Stomach (tissue), 9 donors: ENCODE data around the gene TDP1. TPM values are rescaled to one million over a fixed set of nuclear protein-coding genes. Genes with fewer than 3 reads are reported as not detected.

ENCODE experiments used
- DNase-seq, 2 donors: peaks; one replicate each; pipeline versions ENCODE4 v3.0.0 to v3.0.0-alpha.2; 2013 to 2019
- H3K27ac ChIP-seq, 5 donors: fragments of 200-600 bp in 4 of 5; sonication (generic) in 4 of 5; one replicate each; pipeline ENCODE4 v1.5.1; 2013 to 2019; ENCODE audit warnings: mild to moderate bottlenecking in 1 of 5, moderate library complexity in 1 of 5
- H3K27me3 ChIP-seq, 3 donors: fragments of 200-600 bp; sonication (generic); one replicate each; pipeline ENCODE4 v1.5.1; 2017 to 2019; ENCODE audit warnings: mixed run types in 1 of 3
- H3K36me3 ChIP-seq, 4 donors: fragments of 200-600 bp; sonication (generic); 1 replicate in 3 of 4; 2 replicates in 1 of 4; pipeline ENCODE4 v1.5.1; 2016 to 2019
- H3K4me1 ChIP-seq, 4 donors: fragments of 200-600 bp; sonication (generic); one replicate each; pipeline ENCODE4 v1.5.1; 2016 to 2019
- H3K4me3 ChIP-seq, 4 donors: fragments of 200-600 bp; sonication (generic) in 3 of 4; one replicate each; pipeline ENCODE4 v1.5.1; 2016 to 2019; ENCODE audit warnings: mild to moderate bottlenecking in 1 of 4
- H3K9me3 ChIP-seq, 4 donors: fragments of 200-600 bp; sonication (generic); one replicate each; pipeline ENCODE4 v1.5.1; 2016 to 2019
- EP300 ChIP-seq: sonication (generic); formaldehyde crosslinking; IDR thresholded peaks from one replicate; pipeline ENCODE4 v1.6.1; 2017; ENCODE audit warnings: antibody characterized with exemption
- POLR2A ChIP-seq, 4 donors: fragments of 450-650 bp; IDR thresholded peaks; one replicate each; pipeline ENCODE4 v1.6.1; 2016; ENCODE audit warnings: antibody characterized with exemption in 4 of 4, control low read depth in 2 of 4, mild to moderate bottlenecking in 1 of 4, moderate library complexity in 1 of 4
- POLR2AphosphoS5 ChIP-seq, 3 donors: sonication (generic); formaldehyde crosslinking; IDR thresholded peaks; one replicate each; pipeline ENCODE4 v1.6.1; 2016; ENCODE audit warnings: antibody characterized with exemption in 3 of 3
- WGBS, 5 donors: extraction: QIAGEN DNeasy Blood & Tissue Kit in 3 of 5; methylation state at CpG; one replicate each; pipeline versions ENCODE4 v1.1.5 to v1.1.7; 2013 to 2018; 5-methylcytosine and 5-hydroxymethylcytosine counted together
- intact Hi-C: fragments of 100-400 bp; cut with DNase I; formaldehyde crosslinking; loops from one replicate; pipeline ENCODE4 v1.15.1; 2023; ENCODE audit warnings: low total_unique reads
- polyA plus RNA-seq, 3 donors: library from polyadenylated mRNA; stranded (reverse); fragments of 200-250 nt; gene quantifications; one replicate each; pipeline ENCODE4 v1.2.3, GENCODE V29; 2013
- total RNA-seq, 5 donors: library from RNA; depleted of rRNA; stranded (reverse); fragments of >200 nt; gene quantifications; one replicate each; pipeline versions ENCODE4 v1.1.0 to v1.2.3, GENCODE V29; 2014 to 2016
- TF ChIP-seq, protein P1 (sequence below), 7 experiments: fragments of 450-650 bp in 4 of 7; fragments of 200-600 bp in 3 of 7; sonication (generic) in 3 of 7; IDR thresholded peaks; one replicate each; pipeline ENCODE4 v1.5.1; 2016 to 2019; ENCODE audit warnings: antibody characterized with exemption in 7 of 7, control low read depth in 2 of 7, mild to moderate bottlenecking in 1 of 7
- donor health status: healthy with polysubstance abuse.
- donor health status: Bipolar disorder and iron deficiency.
- donor health status: healthy.

Gene TDP1
- total and polyA plus RNA-seq, 8 donors: 2.6 to 127 (median 11.8) TPM

DNA sequence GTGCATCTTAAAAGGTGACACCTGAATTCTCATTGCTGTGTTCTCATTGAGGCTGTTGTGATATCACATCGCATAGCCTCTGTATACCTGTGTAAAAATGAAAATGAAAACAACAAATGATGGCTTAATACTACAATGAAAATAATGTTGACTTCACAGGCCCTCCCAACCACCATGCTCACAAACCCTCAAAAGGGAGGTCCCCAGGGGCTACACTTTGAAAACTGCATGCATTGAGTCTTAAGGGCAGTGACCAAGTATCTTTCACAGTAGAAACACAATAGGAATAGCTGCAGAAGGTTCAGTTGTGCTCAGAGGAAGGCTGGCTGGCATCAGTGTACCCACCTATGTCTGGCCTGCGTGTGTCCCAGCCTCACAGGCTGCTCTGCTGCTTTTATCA lies 78.4 kb downstream of the TDP1 start:
- no peak for DNase-seq
- intact Hi-C loops: no loop called here
- Histone ChIP-seq H3K27ac (no peak overlapping the region), H3K9me3 (no peaks in the 10 kb centered on the region), H3K4me1 (no peaks in the 10 kb centered on the region), H3K27me3 (no peaks in the 10 kb centered on the region), H3K4me3 (no peak overlapping the region), H3K36me3 (peaks cover 8 to 75% (median 60%) of the 10 kb centered on the region in 4 donors)
- 91 to 98% (median 97%) methylated on average over 2 of the region's 2 CpGs for WGBS, 5 donors
- TF ChIP-seq POLR2A (IDR thresholded peaks at IDR 0.05): no peak
- no peak for TF ChIP-seq EP300
- TF ChIP-seq POLR2AphosphoS5 (IDR thresholded peaks at IDR 0.05): no peak
- TF ChIP-seq, protein P1, sequence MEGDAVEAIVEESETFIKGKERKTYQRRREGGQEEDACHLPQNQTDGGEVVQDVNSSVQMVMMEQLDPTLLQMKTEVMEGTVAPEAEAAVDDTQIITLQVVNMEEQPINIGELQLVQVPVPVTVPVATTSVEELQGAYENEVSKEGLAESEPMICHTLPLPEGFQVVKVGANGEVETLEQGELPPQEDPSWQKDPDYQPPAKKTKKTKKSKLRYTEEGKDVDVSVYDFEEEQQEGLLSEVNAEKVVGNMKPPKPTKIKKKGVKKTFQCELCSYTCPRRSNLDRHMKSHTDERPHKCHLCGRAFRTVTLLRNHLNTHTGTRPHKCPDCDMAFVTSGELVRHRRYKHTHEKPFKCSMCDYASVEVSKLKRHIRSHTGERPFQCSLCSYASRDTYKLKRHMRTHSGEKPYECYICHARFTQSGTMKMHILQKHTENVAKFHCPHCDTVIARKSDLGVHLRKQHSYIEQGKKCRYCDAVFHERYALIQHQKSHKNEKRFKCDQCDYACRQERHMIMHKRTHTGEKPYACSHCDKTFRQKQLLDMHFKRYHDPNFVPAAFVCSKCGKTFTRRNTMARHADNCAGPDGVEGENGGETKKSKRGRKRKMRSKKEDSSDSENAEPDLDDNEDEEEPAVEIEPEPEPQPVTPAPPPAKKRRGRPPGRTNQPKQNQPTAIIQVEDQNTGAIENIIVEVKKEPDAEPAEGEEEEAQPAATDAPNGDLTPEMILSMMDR (IDR thresholded peaks at IDR 0.05): no peak

DNA sequence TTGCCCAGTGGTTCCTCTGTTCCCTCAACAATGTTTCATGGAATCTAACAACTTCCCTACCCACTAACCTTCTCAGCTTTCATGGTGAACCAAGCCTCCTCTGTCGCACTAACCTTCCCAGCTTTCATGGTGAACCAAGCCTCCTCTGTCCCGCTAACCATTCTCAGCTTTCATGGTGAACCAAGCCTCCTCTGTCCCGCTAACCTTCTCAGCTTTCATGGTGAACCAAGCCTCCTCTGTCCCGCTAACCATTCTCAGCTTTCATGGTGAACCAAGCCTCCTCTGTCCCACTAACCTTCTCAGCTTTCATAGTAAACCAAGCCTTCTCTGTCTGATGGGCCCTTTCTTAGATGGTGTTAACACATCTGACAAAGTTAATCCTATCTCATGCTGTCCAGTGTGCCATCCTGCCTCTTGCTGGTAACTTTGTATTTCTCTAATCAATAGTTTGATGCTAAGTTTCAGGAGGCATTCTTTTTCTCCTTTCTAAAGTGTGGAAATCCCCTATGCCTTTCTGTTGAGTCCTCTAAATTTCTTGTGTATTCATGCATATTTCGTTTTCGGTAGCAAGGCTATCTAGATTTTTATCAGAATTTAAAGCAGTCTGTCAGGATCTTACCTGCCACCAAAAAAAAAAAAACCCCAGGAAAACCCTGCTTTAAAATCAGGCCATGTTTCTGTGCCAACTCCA lies 79.3 kb downstream of the TDP1 start:
- no peaks in the 10 kb centered on the region for H3K4me1 ChIP-seq
- H3K27me3 ChIP-seq: no peaks in the 10 kb centered on the region
- H3K9me3 ChIP-seq: no peaks in the 10 kb centered on the region
- no peak overlapping the region for H3K4me3 ChIP-seq
- H3K36me3 ChIP-seq: peaks cover 8 to 77% (median 59%) of the 10 kb centered on the region in 4 donors
- TF ChIP-seq, protein P1 (IDR thresholded peaks at IDR 0.05): no peak
- TF ChIP-seq POLR2A (IDR thresholded peaks at IDR 0.05) (no peak), POLR2AphosphoS5 (IDR thresholded peaks at IDR 0.05) (no peak), EP300 (no peak)
- intact Hi-C loops: no loop called here
- H3K27ac ChIP-seq: no peak overlapping the region
- 78 to 85% (median 82%) methylated on average over 6 of the region's 6 CpGs for WGBS, 5 donors
- no peak for DNase-seq

DNA sequence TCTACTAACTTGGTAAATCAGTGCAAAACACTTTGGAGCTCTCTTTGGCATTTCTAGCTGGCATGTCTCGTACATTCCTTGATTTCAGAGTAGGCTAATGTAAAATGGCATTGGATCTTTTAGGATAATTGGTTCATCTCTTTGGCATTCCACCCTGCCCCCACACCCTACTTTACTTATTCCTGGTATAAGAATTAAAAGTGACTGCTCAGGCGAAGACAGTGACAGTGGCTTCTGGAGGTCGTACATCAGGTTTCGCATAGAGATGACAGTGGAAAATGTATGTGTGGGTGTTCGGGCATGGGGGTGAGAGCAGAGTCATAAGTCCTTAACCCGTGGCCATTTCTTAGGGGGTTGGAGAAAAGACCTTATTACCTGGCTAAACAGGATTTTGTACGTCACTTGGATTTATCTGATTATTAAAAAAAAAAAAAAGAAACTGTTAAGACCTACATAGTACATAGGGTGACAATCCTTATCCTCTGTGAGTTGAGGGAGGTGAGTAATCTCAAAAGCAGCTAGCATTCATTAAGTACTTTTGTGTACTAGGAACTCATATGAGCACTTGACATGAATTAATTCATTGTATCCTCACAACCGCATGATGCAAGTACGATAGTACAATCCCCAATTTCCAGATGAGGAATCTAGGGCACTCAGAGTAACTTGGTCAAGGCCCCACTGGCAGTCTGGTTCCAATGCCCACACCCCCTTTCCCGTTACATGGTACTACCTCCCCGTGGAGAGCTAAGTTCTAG lies 83.7 kb downstream of the TDP1 start:
- H3K9me3 ChIP-seq: no peaks in the 10 kb centered on the region
- H3K27ac ChIP-seq: no peak overlapping the region
- 92 to 98% (median 96%) methylated on average over 11 of the region's 11 CpGs for WGBS, 5 donors
- intact Hi-C loops: no loop called here
- TF ChIP-seq POLR2AphosphoS5 (IDR thresholded peaks at IDR 0.05): no peak
- no peak for TF ChIP-seq EP300
- TF ChIP-seq, protein P1 (IDR thresholded peaks at IDR 0.05): no peak
- TF ChIP-seq POLR2A (IDR thresholded peaks at IDR 0.05): no peak
- DNase-seq: no peak
- H3K4me3 ChIP-seq: no peak overlapping the region
- no peaks in the 10 kb centered on the region for H3K27me3 ChIP-seq
- H3K36me3 ChIP-seq: peaks cover 6 to 71% (median 54%) of the 10 kb centered on the region in 4 donors
- no peaks in the 10 kb centered on the region for H3K4me1 ChIP-seq

DNA sequence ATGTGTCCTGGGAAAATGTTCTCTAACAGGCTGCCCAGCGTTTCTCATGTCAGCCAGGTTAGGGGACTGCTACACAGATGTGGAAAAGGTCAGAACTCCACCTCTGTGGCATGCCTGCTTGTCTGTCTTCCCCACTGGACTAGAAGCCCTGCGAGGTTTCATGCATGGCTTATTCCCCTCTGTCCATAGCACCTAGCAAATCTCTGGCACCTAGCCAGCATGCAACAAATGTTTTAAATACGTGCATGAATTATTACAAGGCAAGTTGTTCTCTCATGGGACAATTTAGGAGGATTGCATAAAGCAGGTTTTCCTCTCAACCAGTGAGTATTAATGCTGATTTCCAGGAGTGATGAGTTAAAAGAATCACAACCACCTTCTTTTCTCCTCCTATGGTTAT lies 84.7 kb downstream of the TDP1 start:
- no peak overlapping the region for H3K4me3 ChIP-seq
- no peak for DNase-seq
- intact Hi-C loops: no loop called here
- H3K9me3 ChIP-seq: no peaks in the 10 kb centered on the region
- 84 to 92% (median 90%) methylated on average over 3 of the region's 3 CpGs for WGBS, 5 donors
- TF ChIP-seq, protein P1 (IDR thresholded peaks at IDR 0.05): no peak
- TF ChIP-seq POLR2A (IDR thresholded peaks at IDR 0.05) (no peak), EP300 (no peak), POLR2AphosphoS5 (IDR thresholded peaks at IDR 0.05) (no peak)
- no peaks in the 10 kb centered on the region for H3K27me3 ChIP-seq
- H3K36me3 ChIP-seq: peaks cover 0 to 72% (median 53%) of the 10 kb centered on the region in 4 donors
- H3K4me1 ChIP-seq: no peaks in the 10 kb centered on the region
- H3K27ac ChIP-seq: no peak overlapping the region
